Lung (tissue), 12 donors: ENCODE results near the gene CHPF2. TPM values are rescaled to one million over a fixed set of nuclear protein-coding genes. Genes with fewer than 3 reads are reported as not detected.

Source experiments
- ATAC-seq: fragments of 200-7000 bp; cut with Tn5 transposase; one replicate; pipeline ENCODE4 v1.9.1; 2020; ENCODE audit warnings: moderate number of reproducible peaks; ENCODE audit not compliant: insufficient read depth, low FRiP score
- DNase-seq, 3 donors: peaks; one replicate each; pipeline ENCODE4 v3.0.0-alpha.2; 2013 to 2017
- H3K27ac ChIP-seq, 2 donors: one replicate each; pipeline ENCODE4 v1.5.1; 2013; ENCODE audit warnings: mild to moderate bottlenecking in 2 of 2, moderate library complexity in 2 of 2, control low read depth in 1 of 2, inconsistent platforms in 1 of 2, low read depth in 1 of 2, low read length in 1 of 2
- H3K27me3 ChIP-seq, 3 donors: one replicate each; pipeline ENCODE4 v1.5.1; 2013; ENCODE audit warnings: low read length in 2 of 3; ENCODE audit not compliant: control insufficient read depth in 3 of 3, insufficient read depth in 3 of 3
- H3K36me3 ChIP-seq, 4 donors: one replicate each; pipeline ENCODE4 v1.5.1; 2013; ENCODE audit warnings: low read length in 4 of 4, mild to moderate bottlenecking in 1 of 4, moderate library complexity in 1 of 4; ENCODE audit not compliant: control insufficient read depth in 4 of 4, insufficient read depth in 4 of 4
- H3K4me1 ChIP-seq, 5 donors: one replicate each; pipeline ENCODE4 v1.5.1; 2013; ENCODE audit warnings: low read length in 5 of 5, mild to moderate bottlenecking in 2 of 5, moderate library complexity in 1 of 5; ENCODE audit not compliant: control insufficient read depth in 5 of 5, insufficient read depth in 5 of 5
- H3K4me3 ChIP-seq: one replicate; pipeline ENCODE4 v1.5.1; 2013; ENCODE audit warnings: mild to moderate bottlenecking, control low read depth, moderate library complexity
- H3K9ac ChIP-seq, 2 donors: one replicate each; pipeline ENCODE4 v1.5.1; 2013; ENCODE audit warnings: low read length in 2 of 2, control low read depth in 1 of 2; ENCODE audit not compliant: insufficient read depth in 1 of 2
- H3K9me3 ChIP-seq, 4 donors: one replicate each; pipeline ENCODE4 v1.5.1; 2013; ENCODE audit warnings: low read length in 3 of 4, mild to moderate bottlenecking in 1 of 4, moderate library complexity in 1 of 4; ENCODE audit not compliant: control insufficient read depth in 4 of 4, insufficient read depth in 3 of 4
- WGBS, 2 donors: extraction: QIAGEN DNeasy Blood & Tissue Kit; methylation state at CpG; one replicate each; pipeline ENCODE4 v1.1.7; 2013; 5-methylcytosine and 5-hydroxymethylcytosine counted together
- polyA plus RNA-seq, 2 donors: library from polyadenylated mRNA; stranded (reverse); fragments of 200-250 nt; gene quantifications; one replicate each; pipeline ENCODE4 v1.2.1, GENCODE V29; 2013
- total RNA-seq, 2 donors: library from RNA; depleted of rRNA in 1 of 2; stranded (reverse); fragments of >200 nt in 1 of 2; gene quantifications; one replicate each; pipeline ENCODE4 v1.2.1, GENCODE V29; 2014 to 2021
- TF ChIP-seq, protein P1 (sequence below): IDR thresholded peaks from 2 replicates; pipeline ENCODE4 v1.5.1; 2012; ENCODE audit warnings: mild to moderate bottlenecking; ENCODE audit errors: control extremely low read depth, extremely low read depth
- donor health status: control.
- donor health status: control.
- donor health status: Bipolar disorder and iron deficiency.
- donor health status: healthy.
- donor health status: DM: yes; HTN: yes; CAD: no.

Gene CHPF2
- total and polyA plus RNA-seq, 4 donors, result 23.3 to 54.0 (median 35.0) TPM

DNA sequence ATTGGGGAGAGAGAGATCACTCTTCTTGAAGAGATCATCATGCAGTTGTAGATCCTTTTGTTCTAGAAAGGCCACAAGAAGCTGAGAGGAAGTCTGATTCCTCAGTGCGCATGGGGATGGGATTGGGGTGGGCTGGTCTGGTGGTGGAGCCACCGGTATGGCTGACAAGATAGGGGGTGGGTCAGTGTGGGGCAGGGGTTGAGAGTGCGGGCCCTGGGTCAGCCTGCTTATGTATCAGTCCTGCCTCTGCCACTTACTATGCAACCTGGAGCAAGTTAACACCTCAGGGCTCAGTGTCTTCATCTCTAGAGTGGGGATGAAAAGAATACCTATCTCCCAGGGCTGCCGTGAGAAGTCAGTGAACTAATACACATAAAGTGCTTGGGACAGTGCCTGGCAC, 8.3 kb downstream of the CHPF2 start:
- Histone ChIP-seq H3K36me3 (peaks cover 5 to 54% (median 21%) of the 10 kb centered on the region in 4 donors), H3K9me3 (no peaks in the 10 kb centered on the region), H3K27me3 (peaks cover 0 to 2% (median 0%) of the 10 kb centered on the region in 3 donors), H3K4me3 (no peak overlapping the region), H3K4me1 (peaks cover 0 to 14% (median 4%) of the 10 kb centered on the region in 5 donors), H3K27ac (no peak overlapping the region), H3K9ac (no peak overlapping the region)
- no peak for DNase-seq
- no peak for ATAC-seq
- TF ChIP-seq, protein P1, sequence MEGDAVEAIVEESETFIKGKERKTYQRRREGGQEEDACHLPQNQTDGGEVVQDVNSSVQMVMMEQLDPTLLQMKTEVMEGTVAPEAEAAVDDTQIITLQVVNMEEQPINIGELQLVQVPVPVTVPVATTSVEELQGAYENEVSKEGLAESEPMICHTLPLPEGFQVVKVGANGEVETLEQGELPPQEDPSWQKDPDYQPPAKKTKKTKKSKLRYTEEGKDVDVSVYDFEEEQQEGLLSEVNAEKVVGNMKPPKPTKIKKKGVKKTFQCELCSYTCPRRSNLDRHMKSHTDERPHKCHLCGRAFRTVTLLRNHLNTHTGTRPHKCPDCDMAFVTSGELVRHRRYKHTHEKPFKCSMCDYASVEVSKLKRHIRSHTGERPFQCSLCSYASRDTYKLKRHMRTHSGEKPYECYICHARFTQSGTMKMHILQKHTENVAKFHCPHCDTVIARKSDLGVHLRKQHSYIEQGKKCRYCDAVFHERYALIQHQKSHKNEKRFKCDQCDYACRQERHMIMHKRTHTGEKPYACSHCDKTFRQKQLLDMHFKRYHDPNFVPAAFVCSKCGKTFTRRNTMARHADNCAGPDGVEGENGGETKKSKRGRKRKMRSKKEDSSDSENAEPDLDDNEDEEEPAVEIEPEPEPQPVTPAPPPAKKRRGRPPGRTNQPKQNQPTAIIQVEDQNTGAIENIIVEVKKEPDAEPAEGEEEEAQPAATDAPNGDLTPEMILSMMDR, result no peak
- WGBS, 2 donors, result 87 to 88% methylated on average over 4 of the region's 4 CpGs

DNA sequence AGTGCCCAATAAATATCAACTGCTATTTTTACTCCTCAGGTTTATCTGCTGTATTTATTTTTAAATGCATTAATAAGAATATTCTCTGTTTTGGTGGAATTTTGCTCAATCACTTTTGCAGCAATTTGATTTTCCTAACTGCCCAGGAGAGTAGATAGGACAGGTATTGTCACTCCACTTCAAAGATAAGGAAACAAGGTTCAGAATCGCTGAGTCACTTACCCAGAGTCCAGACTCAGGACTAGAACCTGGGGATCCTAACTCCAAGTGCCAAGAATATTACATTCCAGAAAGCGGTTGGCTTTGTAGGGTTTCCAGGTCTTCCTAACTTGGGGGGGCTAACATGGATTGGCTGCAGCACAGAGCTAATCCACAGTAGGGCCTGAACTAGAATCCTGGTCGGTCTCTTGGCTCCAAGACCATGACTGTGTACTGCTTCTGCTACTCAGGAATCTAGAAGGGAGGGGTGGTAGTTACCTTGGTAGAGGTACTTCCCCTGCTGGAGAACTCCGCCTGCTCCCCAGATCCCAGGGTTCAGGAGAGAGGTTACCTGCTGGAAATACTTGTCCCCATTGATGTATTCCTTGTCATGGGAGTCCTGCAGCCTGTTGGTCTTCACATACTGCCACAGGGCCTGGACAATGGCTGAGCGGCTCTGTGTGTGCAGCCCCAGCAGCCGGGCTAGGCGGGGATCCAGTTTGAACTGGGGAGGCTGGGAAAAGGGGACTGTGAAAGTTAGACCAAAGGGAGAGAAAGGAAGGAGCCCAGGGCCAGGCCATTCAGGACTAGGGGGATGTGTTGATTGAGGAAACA, 8.9 kb downstream of the CHPF2 start:
- ATAC-seq (no peak), DNase-seq (no peak)
- peaks cover 0 to 2% (median 0%) of the 10 kb centered on the region in 3 donors for H3K27me3 ChIP-seq
- WGBS, 2 donors, result 90 to 91% methylated on average over 7 of the region's 7 CpGs
- H3K36me3 ChIP-seq, result peaks cover 5 to 49% (median 21%) of the 10 kb centered on the region in 4 donors
- no peak overlapping the region for H3K4me3 ChIP-seq
- H3K9me3 ChIP-seq, result no peaks in the 10 kb centered on the region
- TF ChIP-seq, protein P1, result no peak
- peaks cover 0 to 20% (median 5%) of the 10 kb centered on the region in 5 donors for H3K4me1 ChIP-seq
- no peak overlapping the region for H3K9ac ChIP-seq
- H3K27ac ChIP-seq, result no peak overlapping the region

DNA sequence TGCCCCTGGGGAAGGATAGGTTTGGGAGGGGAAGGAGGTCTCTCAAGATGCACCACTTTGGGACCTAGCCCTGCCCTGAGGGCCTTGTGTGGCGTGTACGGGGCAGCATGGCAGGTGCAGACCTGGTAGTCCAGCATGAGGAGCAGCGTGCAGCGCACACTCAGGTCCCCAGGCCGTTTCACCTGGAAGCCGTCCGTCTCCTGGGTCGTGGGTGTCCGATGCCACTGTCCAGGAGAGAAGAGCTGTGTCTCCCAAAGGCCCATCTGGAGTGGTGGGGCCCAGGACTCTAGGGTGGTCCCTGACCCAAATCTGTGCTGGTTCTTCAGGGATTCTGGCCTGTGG, 9.4 kb downstream of the CHPF2 start:
- TF ChIP-seq, protein P1, result no peak
- WGBS, 2 donors, result 90 to 93% methylated on average over 9 of the region's 9 CpGs
- no peaks in the 10 kb centered on the region for H3K9me3 ChIP-seq
- H3K4me3 ChIP-seq, result no peak overlapping the region
- H3K36me3 ChIP-seq, result peaks cover 5 to 43% (median 21%) of the 10 kb centered on the region in 4 donors
- DNase-seq, result no peak
- peaks cover 0 to 26% (median 7%) of the 10 kb centered on the region in 5 donors for H3K4me1 ChIP-seq
- H3K27me3 ChIP-seq, result peaks cover 0 to 2% (median 0%) of the 10 kb centered on the region in 3 donors
- no peak overlapping the region for H3K9ac ChIP-seq
- no peak overlapping the region for H3K27ac ChIP-seq
- ATAC-seq, result no peak
